Stomach (tissue), 9 donors: ENCODE data around the gene DERA. TPM values are rescaled to one million over a fixed set of nuclear protein-coding genes. Genes with fewer than 3 reads are reported as not detected.
A peak's percentile ranks its signal among the peaks of the same experiment; 100 is the strongest.

Experiments
- DNase-seq, 2 donors: peaks; one replicate each; pipeline versions ENCODE4 v3.0.0 to v3.0.0-alpha.2; 2013 to 2019
- H3K27ac ChIP-seq, 5 donors: fragments of 200-600 bp in 4 of 5; sonication (generic) in 4 of 5; one replicate each; pipeline ENCODE4 v1.5.1; 2013 to 2019; ENCODE audit warnings: mild to moderate bottlenecking in 1 of 5, moderate library complexity in 1 of 5
- H3K27me3 ChIP-seq, 3 donors: fragments of 200-600 bp; sonication (generic); one replicate each; pipeline ENCODE4 v1.5.1; 2017 to 2019; ENCODE audit warnings: mixed run types in 1 of 3
- H3K36me3 ChIP-seq, 4 donors: fragments of 200-600 bp; sonication (generic); 1 replicate in 3 of 4; 2 replicates in 1 of 4; pipeline ENCODE4 v1.5.1; 2016 to 2019
- H3K4me1 ChIP-seq, 4 donors: fragments of 200-600 bp; sonication (generic); one replicate each; pipeline ENCODE4 v1.5.1; 2016 to 2019
- H3K4me3 ChIP-seq, 4 donors: fragments of 200-600 bp; sonication (generic) in 3 of 4; one replicate each; pipeline ENCODE4 v1.5.1; 2016 to 2019; ENCODE audit warnings: mild to moderate bottlenecking in 1 of 4
- H3K9me3 ChIP-seq, 4 donors: fragments of 200-600 bp; sonication (generic); one replicate each; pipeline ENCODE4 v1.5.1; 2016 to 2019
- EP300 ChIP-seq: sonication (generic); formaldehyde crosslinking; IDR thresholded peaks from one replicate; pipeline ENCODE4 v1.6.1; 2017; ENCODE audit warnings: antibody characterized with exemption
- POLR2A ChIP-seq, 4 donors: fragments of 450-650 bp; IDR thresholded peaks; one replicate each; pipeline ENCODE4 v1.6.1; 2016; ENCODE audit warnings: antibody characterized with exemption in 4 of 4, control low read depth in 2 of 4, mild to moderate bottlenecking in 1 of 4, moderate library complexity in 1 of 4
- POLR2AphosphoS5 ChIP-seq, 3 donors: sonication (generic); formaldehyde crosslinking; IDR thresholded peaks; one replicate each; pipeline ENCODE4 v1.6.1; 2016; ENCODE audit warnings: antibody characterized with exemption in 3 of 3
- WGBS, 5 donors: extraction: QIAGEN DNeasy Blood & Tissue Kit in 3 of 5; methylation state at CpG; one replicate each; pipeline versions ENCODE4 v1.1.5 to v1.1.7; 2013 to 2018; 5-methylcytosine and 5-hydroxymethylcytosine counted together
- intact Hi-C: fragments of 100-400 bp; cut with DNase I; formaldehyde crosslinking; loops from one replicate; pipeline ENCODE4 v1.15.1; 2023; ENCODE audit warnings: low total_unique reads
- polyA plus RNA-seq, 3 donors: library from polyadenylated mRNA; stranded (reverse); fragments of 200-250 nt; gene quantifications; one replicate each; pipeline ENCODE4 v1.2.3, GENCODE V29; 2013
- total RNA-seq, 5 donors: library from RNA; depleted of rRNA; stranded (reverse); fragments of >200 nt; gene quantifications; one replicate each; pipeline versions ENCODE4 v1.1.0 to v1.2.3, GENCODE V29; 2014 to 2016
- TF ChIP-seq, protein P1 (sequence below), 7 experiments: fragments of 450-650 bp in 4 of 7; fragments of 200-600 bp in 3 of 7; sonication (generic) in 3 of 7; IDR thresholded peaks; one replicate each; pipeline ENCODE4 v1.5.1; 2016 to 2019; ENCODE audit warnings: antibody characterized with exemption in 7 of 7, control low read depth in 2 of 7, mild to moderate bottlenecking in 1 of 7
- donor health status: healthy with polysubstance abuse.
- donor health status: Bipolar disorder and iron deficiency.
- donor health status: healthy.

The DERA gene
- total and polyA plus RNA-seq, 8 donors: 3.2 to 53.6 (median 23.5) TPM

GRCh38 chr12:15883536-15883935 is 27.6 kb upstream of the DERA start:
- peak overlapping the region; percentile 68 to 83 (median 77) for H3K4me3 ChIP-seq
- peaks cover 0 to 12% (median 4%) of the 10 kb centered on the region in 4 donors for H3K36me3 ChIP-seq
- intact Hi-C loops: no loop called here
- 22 to 40% (median 28%) methylated on average over 6 of the region's 6 CpGs for WGBS, 5 donors
- no peaks in the 10 kb centered on the region for H3K9me3 ChIP-seq
- H3K4me1 ChIP-seq: peaks cover 23 to 69% (median 52%) of the 10 kb centered on the region in 4 donors
- peak in 1 of 2 donors; percentile 28 for DNase-seq
- TF ChIP-seq POLR2AphosphoS5 (IDR thresholded peaks at IDR 0.05) (no peak), POLR2A (IDR thresholded peaks at IDR 0.05) (no peak), EP300 (no peak)
- TF ChIP-seq, protein P1, sequence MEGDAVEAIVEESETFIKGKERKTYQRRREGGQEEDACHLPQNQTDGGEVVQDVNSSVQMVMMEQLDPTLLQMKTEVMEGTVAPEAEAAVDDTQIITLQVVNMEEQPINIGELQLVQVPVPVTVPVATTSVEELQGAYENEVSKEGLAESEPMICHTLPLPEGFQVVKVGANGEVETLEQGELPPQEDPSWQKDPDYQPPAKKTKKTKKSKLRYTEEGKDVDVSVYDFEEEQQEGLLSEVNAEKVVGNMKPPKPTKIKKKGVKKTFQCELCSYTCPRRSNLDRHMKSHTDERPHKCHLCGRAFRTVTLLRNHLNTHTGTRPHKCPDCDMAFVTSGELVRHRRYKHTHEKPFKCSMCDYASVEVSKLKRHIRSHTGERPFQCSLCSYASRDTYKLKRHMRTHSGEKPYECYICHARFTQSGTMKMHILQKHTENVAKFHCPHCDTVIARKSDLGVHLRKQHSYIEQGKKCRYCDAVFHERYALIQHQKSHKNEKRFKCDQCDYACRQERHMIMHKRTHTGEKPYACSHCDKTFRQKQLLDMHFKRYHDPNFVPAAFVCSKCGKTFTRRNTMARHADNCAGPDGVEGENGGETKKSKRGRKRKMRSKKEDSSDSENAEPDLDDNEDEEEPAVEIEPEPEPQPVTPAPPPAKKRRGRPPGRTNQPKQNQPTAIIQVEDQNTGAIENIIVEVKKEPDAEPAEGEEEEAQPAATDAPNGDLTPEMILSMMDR (IDR thresholded peaks at IDR 0.05): no peak
- H3K27me3 ChIP-seq: no peaks in the 10 kb centered on the region
- peak overlapping the region in 4 of 5 donors; percentile 97 to 98 (median 98) for H3K27ac ChIP-seq

DNA sequence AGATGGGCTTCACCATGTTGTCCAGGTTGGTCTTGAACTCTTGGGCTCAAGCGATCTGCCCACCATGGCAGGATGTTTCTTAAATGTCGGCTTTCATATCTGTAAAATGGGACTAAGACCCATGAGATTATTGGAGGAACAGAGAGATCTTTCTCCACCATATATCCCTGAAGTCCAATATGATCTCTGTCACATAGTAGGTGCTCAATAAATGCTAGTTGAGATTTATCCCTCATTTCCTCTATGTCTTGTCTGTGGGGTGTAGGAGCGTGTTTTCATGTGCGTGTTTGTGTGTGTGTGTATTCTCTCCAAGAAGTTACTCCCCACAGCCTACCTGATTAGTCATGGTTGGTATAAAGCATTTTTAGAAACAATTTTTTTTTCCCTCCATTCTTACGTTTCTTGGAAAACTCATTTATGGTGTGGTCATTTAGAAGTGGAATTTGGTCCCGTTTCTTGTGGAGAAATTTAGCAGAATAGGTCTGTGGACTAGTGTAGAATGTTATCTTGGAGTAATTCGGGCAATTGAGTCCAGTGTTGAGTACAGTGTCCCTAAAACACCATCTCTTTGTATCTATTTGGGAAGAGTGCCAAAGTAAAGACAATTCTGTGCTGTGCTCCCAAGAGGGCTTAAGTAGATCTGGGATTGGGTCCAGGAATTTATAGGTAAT is 24.6 kb upstream of the DERA start:
- Histone ChIP-seq H3K4me3 (no peak overlapping the region), H3K9me3 (no peaks in the 10 kb centered on the region), H3K27me3 (no peaks in the 10 kb centered on the region), H3K4me1 (peaks cover 23 to 67% (median 49%) of the 10 kb centered on the region in 4 donors), H3K36me3 (peaks cover 1 to 31% (median 24%) of the 10 kb centered on the region in 4 donors), H3K27ac (no peak overlapping the region)
- DNase-seq: no peak
- 75 to 85% (median 76%) methylated on average over 7 of the region's 7 CpGs for WGBS, 5 donors
- intact Hi-C loops: no loop called here
- TF ChIP-seq, protein P1 (IDR thresholded peaks at IDR 0.05): no peak
- TF ChIP-seq EP300 (no peak), POLR2A (IDR thresholded peaks at IDR 0.05) (no peak), POLR2AphosphoS5 (IDR thresholded peaks at IDR 0.05) (no peak)

- no peak for DNase-seq
- intact Hi-C loops: no loop called here
- WGBS, 5 donors: 72 to 79% (median 76%) methylated on average over 5 of the region's 5 CpGs
- H3K4me1 ChIP-seq: peaks cover 23 to 67% (median 48%) of the 10 kb centered on the region in 4 donors
- H3K9me3 ChIP-seq: no peaks in the 10 kb centered on the region
- TF ChIP-seq, protein P1 (IDR thresholded peaks at IDR 0.05): no peak
- TF ChIP-seq POLR2A (IDR thresholded peaks at IDR 0.05) (no peak), POLR2AphosphoS5 (IDR thresholded peaks at IDR 0.05) (no peak), EP300 (no peak)
- H3K27ac ChIP-seq: no peak overlapping the region
- peaks cover 4 to 38% (median 29%) of the 10 kb centered on the region in 4 donors for H3K36me3 ChIP-seq
- no peaks in the 10 kb centered on the region for H3K27me3 ChIP-seq
- H3K4me3 ChIP-seq: no peak overlapping the region
These were observed 23.9 kb upstream of the DERA start for GRCh38 chr12:15887043-15887817.

DNA sequence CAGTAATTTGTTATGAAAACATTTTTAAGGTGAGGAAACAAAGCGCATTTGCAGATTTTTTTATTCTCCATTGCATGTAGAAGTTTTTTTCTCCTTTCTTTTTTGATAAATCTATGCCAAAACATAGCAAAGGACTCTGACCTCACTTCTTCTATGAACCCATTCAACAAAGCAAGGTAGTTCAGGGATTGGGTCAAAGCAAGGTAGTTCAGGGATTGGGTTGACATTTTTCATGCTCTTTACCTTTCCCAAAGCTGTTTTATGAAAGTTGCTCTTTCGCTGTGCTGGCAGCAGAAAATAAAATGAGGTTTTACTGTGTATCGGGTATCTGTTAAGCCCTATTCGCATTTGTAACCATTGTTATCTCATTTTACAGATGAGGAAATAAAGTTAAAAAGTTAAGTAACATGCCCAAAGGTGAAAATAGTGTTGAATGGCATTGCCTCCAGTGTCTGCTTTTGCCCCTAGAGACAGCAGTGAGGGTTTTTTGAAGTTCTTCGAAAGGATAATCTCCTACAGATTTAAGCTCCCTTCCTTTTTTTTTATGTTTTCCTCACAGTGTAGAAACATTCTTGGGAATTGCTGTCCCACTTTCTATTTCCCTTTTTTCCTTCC is 18.4 kb upstream of the DERA start:
- WGBS, 5 donors: 67 to 74% (median 69%) methylated on average over 5 of the region's 5 CpGs
- no peak overlapping the region for H3K4me3 ChIP-seq
- intact Hi-C loops: no loop called here
- TF ChIP-seq EP300: no peak
- no peak for TF ChIP-seq POLR2A (IDR thresholded peaks at IDR 0.05)
- TF ChIP-seq POLR2AphosphoS5 (IDR thresholded peaks at IDR 0.05): no peak
- TF ChIP-seq, protein P1 (IDR thresholded peaks at IDR 0.05): no peak
- H3K9me3 ChIP-seq: no peaks in the 10 kb centered on the region
- peaks cover 0 to 27% (median 13%) of the 10 kb centered on the region in 4 donors for H3K4me1 ChIP-seq
- DNase-seq: no peak
- no peaks in the 10 kb centered on the region for H3K27me3 ChIP-seq
- H3K27ac ChIP-seq: no peak overlapping the region
- H3K36me3 ChIP-seq: peaks cover 11 to 69% (median 65%) of the 10 kb centered on the region in 4 donors
